IMR-90 (cell line): Measurements from ENCODE around the gene COL15A1. TPM values are rescaled to one million over a fixed set of nuclear protein-coding genes. Genes with fewer than 3 reads are reported as not detected.

Experiments
- ATAC-seq: fragments of 200-7000 bp; cut with Tn5 transposase; 2 replicates; pipeline ENCODE4 v1.9.1; 2020; ENCODE audit warnings: low read depth, mild to moderate bottlenecking, moderate library complexity
- BruUV-seq: library from RNA; stranded (reverse); fragments of 400-500 nt; replicated peaks from 2 replicates; lab custom pipeline; 2021; lab: Mats Ljungman, UMichigan
- CTCF ChIA-PET: fragments of 300-600 bp; formaldehyde crosslinking; extraction: SDS; loops from one replicate; lab custom pipeline; 2021; ENCODE audit warnings: antibody characterized with exemption; lab: Yijun Ruan, JAX
- POLR2A ChIA-PET: fragments of 300-600 bp; sonication (Branson Sonifier 250); formaldehyde crosslinking; loops from one replicate; lab custom pipeline; 2022; ENCODE audit warnings: antibody characterized with exemption; ENCODE audit not compliant: unreplicated experiment; lab: Charles Lee
- DNase-seq: peaks from one replicate; pipeline ENCODE4 v3.0.0; 2013
- H2AFZ ChIP-seq: replicated peaks from 2 replicates; pipeline ENCODE3; 2013; ENCODE audit warnings: low read length, mild to moderate bottlenecking; ENCODE audit not compliant: poor library complexity
- H2AK5ac ChIP-seq: 2 replicates; pipeline ENCODE4 v1.6.1; 2013; ENCODE audit warnings: low read depth, low read length, inconsistent platforms
- H2AK9ac ChIP-seq: replicated peaks from 2 replicates; pipeline ENCODE3; 2013; ENCODE audit warnings: mild to moderate bottlenecking, low read depth, low read length, moderate library complexity; ENCODE audit not compliant: poor library complexity
- H2BK120ac ChIP-seq: 2 replicates; pipeline ENCODE4 v1.6.1; 2013; ENCODE audit warnings: low read depth, low read length, inconsistent platforms
- H2BK15ac ChIP-seq: 3 replicates; pipeline ENCODE4 v1.6.1; 2013; ENCODE audit warnings: low read depth, low read length, inconsistent platforms
- H2BK20ac ChIP-seq: 2 replicates; pipeline ENCODE4 v1.6.1; 2013; ENCODE audit warnings: low read depth, mild to moderate bottlenecking, inconsistent platforms, low read length, moderate library complexity
- H2BK5ac ChIP-seq: 2 replicates; pipeline ENCODE4 v1.6.1; 2013; ENCODE audit warnings: mild to moderate bottlenecking, low read depth, low read length, inconsistent platforms; ENCODE audit not compliant: poor library complexity, severe bottlenecking
- H3K14ac ChIP-seq: replicated peaks from 2 replicates; pipeline ENCODE4 v1.6.1; 2013; ENCODE audit warnings: low read depth, low read length, inconsistent platforms
- H3K18ac ChIP-seq: 2 replicates; pipeline ENCODE4 v1.6.1; 2013; ENCODE audit warnings: low read depth, low read length, control low read depth
- H3K23ac ChIP-seq: 2 replicates; pipeline ENCODE4 v1.6.1; 2013; ENCODE audit warnings: low read depth, low read length, inconsistent platforms
- H3K27ac ChIP-seq: 2 replicates; pipeline ENCODE4 v1.5.1; 2013; ENCODE audit warnings: mild to moderate bottlenecking, control low read depth, low read length; ENCODE audit not compliant: insufficient read depth
- H3K27me3 ChIP-seq: 2 replicates; pipeline ENCODE4 v1.6.1; 2013; ENCODE audit warnings: low read length; ENCODE audit not compliant: control insufficient read depth, insufficient read depth
- H3K36me3 ChIP-seq: 2 replicates; pipeline ENCODE4 v1.6.1; 2013; ENCODE audit warnings: low read length, mixed read lengths; ENCODE audit not compliant: control insufficient read depth, insufficient read depth
- H3K4ac ChIP-seq: 2 replicates; pipeline ENCODE4 v1.6.1; 2013; ENCODE audit warnings: low read depth, low read length, inconsistent platforms
- H3K4me1 ChIP-seq: 2 replicates; pipeline ENCODE4 v1.6.1; 2013; ENCODE audit warnings: low read length, mixed read lengths; ENCODE audit not compliant: control insufficient read depth, insufficient read depth
- H3K4me2 ChIP-seq: 2 replicates; pipeline ENCODE4 v1.6.1; 2013; ENCODE audit warnings: low read depth, mild to moderate bottlenecking, control low read depth, low read length, moderate library complexity
- H3K4me3 ChIP-seq: 2 replicates; pipeline ENCODE4 v1.5.1; 2013; ENCODE audit warnings: low read depth, mild to moderate bottlenecking, control low read depth, low read length, moderate library complexity; ENCODE audit not compliant: insufficient read depth
- H3K56ac ChIP-seq: 2 replicates; pipeline ENCODE4 v1.6.1; 2013; ENCODE audit warnings: low read length, inconsistent platforms; ENCODE audit not compliant: insufficient read depth; ENCODE audit errors: extremely low read depth
- H3K79me1 ChIP-seq, 2 experiments: 2 replicates each; pipeline ENCODE4 v1.6.1; 2013; ENCODE audit warnings: low read length in 2 of 2, inconsistent platforms in 1 of 2, low read depth in 1 of 2
- H3K9ac ChIP-seq: 2 replicates; pipeline ENCODE4 v1.6.1; 2013; ENCODE audit warnings: low read depth, low read length, control low read depth
- H3K9me1 ChIP-seq: 2 replicates; pipeline ENCODE4 v1.6.1; 2013; ENCODE audit warnings: low read length, inconsistent platforms; ENCODE audit not compliant: insufficient read depth
- H3K9me3 ChIP-seq: 2 replicates; pipeline ENCODE4 v1.6.1; 2013; ENCODE audit warnings: low read length; ENCODE audit not compliant: control insufficient read depth, insufficient read depth
- H4K20me1 ChIP-seq: 2 replicates; pipeline ENCODE4 v1.6.1; 2013; ENCODE audit warnings: low read length, inconsistent platforms; ENCODE audit not compliant: insufficient read depth
- H4K5ac ChIP-seq: 2 replicates; pipeline ENCODE4 v1.6.1; 2013; ENCODE audit warnings: mild to moderate bottlenecking, low read depth, low read length, control low read depth
- H4K8ac ChIP-seq, 2 experiments: 2 replicates each; pipeline ENCODE4 v1.6.1; 2013; ENCODE audit warnings: low read depth in 2 of 2, low read length in 2 of 2, control low read depth in 1 of 2, inconsistent platforms in 1 of 2
- H4K91ac ChIP-seq: 2 replicates; pipeline ENCODE4 v1.6.1; 2013; ENCODE audit warnings: low read depth, low read length, inconsistent platforms; ENCODE audit not compliant: insufficient read depth
- CHD1 ChIP-seq: IDR thresholded peaks from 2 replicates; pipeline ENCODE4 v1.6.1; 2012; ENCODE audit warnings: low read depth, low read length, improper control_type of control experiment
- MAZ ChIP-seq: IDR thresholded peaks from 2 replicates; pipeline ENCODE4 v1.6.1; 2012; ENCODE audit warnings: low read depth, mild to moderate bottlenecking, low read length, improper control_type of control experiment, moderate library complexity, borderline replicate concordance
- MXI1 ChIP-seq: IDR thresholded peaks from 2 replicates; pipeline ENCODE4 v1.6.1; 2012; ENCODE audit warnings: low read depth, mild to moderate bottlenecking, low read length, moderate library complexity, borderline replicate concordance
- NFE2L2 ChIP-seq: fragments of 150-350 bp; IDR thresholded peaks from 2 replicates; pipeline ENCODE4 v1.6.1; 2016; ENCODE audit warnings: low read depth, mild to moderate bottlenecking, low read length
- POLR2A ChIP-seq: IDR thresholded peaks from 2 replicates; pipeline ENCODE4 v1.6.1; 2012; ENCODE audit warnings: mild to moderate bottlenecking, low read depth, low read length
- RAD21 ChIP-seq: IDR thresholded peaks from 2 replicates; pipeline ENCODE4 v1.6.1; 2012; ENCODE audit warnings: low read length, improper control_type of control experiment
- RCOR1 ChIP-seq: IDR thresholded peaks from 2 replicates; pipeline ENCODE4 v1.6.1; 2012; ENCODE audit warnings: mild to moderate bottlenecking, low read length, improper control_type of control experiment; ENCODE audit not compliant: insufficient replicate concordance
- WGBS, 2 experiments: methylation state at CpG; one replicate each; pipeline versions ENCODE4 v1.1.5 to v1.1.7; 2013; ENCODE audit warnings: missing lambda C conversion rate in 2 of 2; ENCODE audit not compliant: insufficient read length in 1 of 2; ENCODE audit errors: extremely low coverage in 2 of 2; 5-methylcytosine and 5-hydroxymethylcytosine counted together
- dilution Hi-C: fragments of 300-500 bp; cut with HindIII; formaldehyde crosslinking; loops from one replicate; pipeline ENCODE4 v1.14.3; 2018; ENCODE audit warnings: low sequenced_read_pairs; ENCODE audit not compliant: unreplicated experiment
- in situ Hi-C: fragments of 300-500 bp; cut with MboI; formaldehyde crosslinking; loops from 3 replicates; pipeline ENCODE4 v1.14.3; 2019; ENCODE audit warnings: low sequenced_read_pairs, inconsistent platforms, mixed read lengths
- intact Hi-C: fragments of 100-400 bp; cut with micrococcal nuclease; formaldehyde crosslinking; loops from 2 replicates; pipeline ENCODE4 v1.10.0; 2022
- polyA plus RNA-seq, 3 experiments: library from polyadenylated mRNA; depleted of rRNA; stranded (reverse); fragments of >200 nt; gene quantifications; 2 replicates each; pipeline ENCODE4 v1.2.3, GENCODE V29; 2012; ENCODE audit warnings: low replicate concordance in 1 of 3
- total RNA-seq: library from RNA; depleted of rRNA; stranded (reverse); fragments of >200 nt; gene quantifications from 2 replicates; pipeline ENCODE4 v1.2.3, GENCODE V29; 2012
- TF ChIP-seq, protein P1 (sequence below): fragments of 150-350 bp; IDR thresholded peaks from 2 replicates; pipeline ENCODE4 v1.6.1; 2016; ENCODE audit warnings: low read depth, mild to moderate bottlenecking, low read length, moderate library complexity, borderline replicate concordance

Gene COL15A1
- total and polyA plus RNA-seq, 2 of the 4 experiments (the other 2 are of a cell fraction) = 2.2 to 3.7 TPM

GRCh38 chr9:98998441-98999151, 54.9 kb downstream of the COL15A1 start (continued):
- TF ChIP-seq RAD21 (peak; percentile 89), CHD1 (no peak), MAZ (peak; percentile 49; the same call in 1 of the 2 replicates)

GRCh38 chr9:98999152-98999525, 55.4 kb downstream of the COL15A1 start:
- Histone ChIP-seq H3K4me3 (no peak overlapping the region), H2AK9ac (peak overlapping the region; percentile 33), H3K18ac (no peak overlapping the region), H3K4me1 (peaks cover 17% of the 10 kb centered on the region), H2AFZ (peak overlapping the region; percentile 60), H3K9ac (no peak overlapping the region), H3K36me3 (peaks cover 44% of the 10 kb centered on the region; the same call in 1 of the 2 replicates), H2AK5ac (peak overlapping the region; percentile 87), H3K14ac (no peak overlapping the region), H3K27ac (no peak overlapping the region), H2BK5ac (no peak overlapping the region), H3K9me1 (no peaks in the 10 kb centered on the region; the same call in 1 of the 2 replicates), H3K4me2 (no peak overlapping the region), H4K91ac (peak overlapping the region; percentile 62; the same call in 1 of the 2 replicates), H2BK15ac (no peak overlapping the region), H3K23ac (no peak overlapping the region), H3K79me1 (peaks cover 0 to 3% of the 10 kb centered on the region in 2 experiments; a peak in 1 of 4 replicates), H4K5ac (no peak overlapping the region; the same call in 1 of the 2 replicates), H3K9me3 (peaks cover 2% of the 10 kb centered on the region; the same call in 1 of the 2 replicates), H3K27me3 (no peaks in the 10 kb centered on the region), H4K20me1 (no peaks in the 10 kb centered on the region; the same call in 1 of the 2 replicates), H3K4ac (peak overlapping the region; percentile 67; the same call in 1 of the 2 replicates), H2BK20ac (peak overlapping the region; percentile 72; the same call in 1 of the 2 replicates), H2BK120ac (peak overlapping the region; percentile 75; the same call in 1 of the 2 replicates), H4K8ac (peak overlapping the region in 1 of 2 experiments; percentile 39; a peak in 2 of 4 replicates), H3K56ac (no peak overlapping the region)
- no peak for DNase-seq
- dilution Hi-C loops = no loop called here
- no peak for TF ChIP-seq MXI1
- TF ChIP-seq, protein P1, sequence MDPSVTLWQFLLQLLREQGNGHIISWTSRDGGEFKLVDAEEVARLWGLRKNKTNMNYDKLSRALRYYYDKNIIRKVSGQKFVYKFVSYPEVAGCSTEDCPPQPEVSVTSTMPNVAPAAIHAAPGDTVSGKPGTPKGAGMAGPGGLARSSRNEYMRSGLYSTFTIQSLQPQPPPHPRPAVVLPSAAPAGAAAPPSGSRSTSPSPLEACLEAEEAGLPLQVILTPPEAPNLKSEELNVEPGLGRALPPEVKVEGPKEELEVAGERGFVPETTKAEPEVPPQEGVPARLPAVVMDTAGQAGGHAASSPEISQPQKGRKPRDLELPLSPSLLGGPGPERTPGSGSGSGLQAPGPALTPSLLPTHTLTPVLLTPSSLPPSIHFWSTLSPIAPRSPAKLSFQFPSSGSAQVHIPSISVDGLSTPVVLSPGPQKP = no peak
- no peak for TF ChIP-seq RCOR1
- no peak for TF ChIP-seq POLR2A
- no peak for TF ChIP-seq NFE2L2
- no TSS peak for BruUV-seq
- CTCF ChIA-PET = interaction anchor here (0.7 to 2.5 kb wide), 11 partner anchors 28 to 151 kb away, joined by 3 to 18 read pairs (median 3); no protein-coding TSS in a partner anchor
- no peak for ATAC-seq
- intact Hi-C loops = loop anchor here (1.0 to 2.0 kb wide), 4 partner anchors 24 to 224 kb away; partner anchors contain the start of gene SEC61B
- in situ Hi-C loops = loop anchor here (5.0 kb wide), 1 partner anchor 142 kb away; no protein-coding TSS in a partner anchor
- 100% methylated on average over 1 of the region's 6 CpGs; no CpG with 5 or more reads in 1 of the 2 experiments for WGBS, 2 experiments
- POLR2A ChIA-PET = no interaction called here
